Measurements from ENCODE around the gene EIF2B2.
"Not testable (repeated sequence)": the region's sequence is repeated elsewhere in the genome, so short reads cannot be mapped to it uniquely, and the experiment has no call there.

EIF2B2 gene

GRCh38 chr14:74983343-74983742, 19.4 kb upstream of the EIF2B2 start:
- no peak for TF ChIP-seq CTCF (IDR thresholded peaks at IDR 0.05; ENCODE audit: low read depth, low read length)
- no peak overlapping the region for H3K4me3 ChIP-seq (ENCODE audit: low read depth, low read length)

- H3K4me3 ChIP-seq (ENCODE audit: low read depth, low read length): no peak overlapping the region
Measured at GRCh38 chr14:74984236-74985027, 18.3 kb upstream of the EIF2B2 start.

GRCh38 chr14:74985028-74985310, 17.8 kb upstream of the EIF2B2 start:
- no peak for TF ChIP-seq CTCF (IDR thresholded peaks at IDR 0.05; ENCODE audit: low read depth, low read length)
- no peak overlapping the region for H3K4me3 ChIP-seq (ENCODE audit: low read depth, low read length)

More at GRCh38 chr14:74984236-74985027, 18.3 kb upstream of the EIF2B2 start:
- TF ChIP-seq CTCF (IDR thresholded peaks at IDR 0.05; ENCODE audit: low read depth, low read length): no peak

- no peak overlapping the region for H3K4me3 ChIP-seq (ENCODE audit: low read depth, low read length)
- no peak for TF ChIP-seq CTCF (IDR thresholded peaks at IDR 0.05; ENCODE audit: low read depth, low read length)
Measured at GRCh38 chr14:74985806-74986205, 16.9 kb upstream of the EIF2B2 start.

GRCh38 chr14:74988131-74988530, 14.6 kb upstream of the EIF2B2 start:
- no peak for TF ChIP-seq CTCF (IDR thresholded peaks at IDR 0.05; ENCODE audit: low read depth, low read length)
- H3K4me3 ChIP-seq (ENCODE audit: low read depth, low read length): no peak overlapping the region

- TF ChIP-seq CTCF (IDR thresholded peaks at IDR 0.05; ENCODE audit: low read depth, low read length): no peak
- no peak overlapping the region for H3K4me3 ChIP-seq (ENCODE audit: low read depth, low read length)
Measured at GRCh38 chr14:74988993-74989392, 13.7 kb upstream of the EIF2B2 start.

GRCh38 chr14:74994182-74994581, 8.5 kb upstream of the EIF2B2 start:
- H3K4me3 ChIP-seq (ENCODE audit: low read depth, low read length): not testable (repeated sequence)

- not testable (repeated sequence) for H3K4me3 ChIP-seq (ENCODE audit: low read depth, low read length)
Measured at GRCh38 chr14:74995781-74996180, 6.9 kb upstream of the EIF2B2 start.

Measured in WI38 (cell line).